Keratinocyte (primary cell): ENCODE measurements around the gene SSBP2.

Source experiments
- CTCF ChIP-seq, 3 experiments: IDR thresholded peaks in 1 of 3; conservative IDR thresholded peaks in 1 of 3; optimal IDR thresholded peaks in 1 of 3; 2 replicates in 2 of 3; 3 replicates in 1 of 3; pipeline versions ENCODE3 to v1.5.1; 2011; ENCODE audit warnings: low read length in 3 of 3, mild to moderate bottlenecking in 3 of 3, moderate library complexity in 2 of 3, control low read depth in 1 of 3, inconsistent platforms in 1 of 3; ENCODE audit not compliant: insufficient read depth in 2 of 3; ENCODE audit errors: extremely low read depth in 1 of 3
- EZH2 ChIP-seq: IDR thresholded peaks from one replicate; pipeline ENCODE4 v1.6.1; 2012; ENCODE audit warnings: inconsistent platforms, mild to moderate bottlenecking, low read length, moderate library complexity

DNA sequence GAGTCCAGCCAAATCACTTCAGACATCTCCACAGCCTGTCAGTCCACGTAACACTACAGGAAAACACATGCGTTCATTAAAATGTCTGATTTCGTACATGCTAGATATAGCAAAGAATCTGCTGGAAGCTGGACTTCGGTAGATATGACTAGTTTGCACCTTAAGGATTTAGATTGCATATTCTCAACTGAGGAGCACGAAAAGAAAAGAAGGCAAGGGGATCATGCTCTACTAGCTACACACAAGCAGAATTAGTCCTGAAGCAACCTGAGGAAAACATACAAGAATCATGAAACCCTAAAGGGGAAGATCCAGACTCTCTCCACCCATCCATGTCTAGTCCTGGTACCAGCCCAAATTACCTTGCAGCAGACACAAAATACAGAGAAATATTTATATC is 36.1 kb upstream of the SSBP2 start:
- no peak for TF ChIP-seq CTCF (optimal IDR thresholded peaks at IDR 0.05 in 1 of 3, IDR thresholded peaks at IDR 0.05 in 1 of 3, conservative IDR thresholded peaks at IDR 0.05 in 1 of 3; ENCODE audit: extremely low read depth in 1 of 3, insufficient read depth in 2 of 3, low read length in 3 of 3)
- TF ChIP-seq EZH2, result no peak
